Measurements from ENCODE around the gene ZBP1.

ZBP1 gene

DNA sequence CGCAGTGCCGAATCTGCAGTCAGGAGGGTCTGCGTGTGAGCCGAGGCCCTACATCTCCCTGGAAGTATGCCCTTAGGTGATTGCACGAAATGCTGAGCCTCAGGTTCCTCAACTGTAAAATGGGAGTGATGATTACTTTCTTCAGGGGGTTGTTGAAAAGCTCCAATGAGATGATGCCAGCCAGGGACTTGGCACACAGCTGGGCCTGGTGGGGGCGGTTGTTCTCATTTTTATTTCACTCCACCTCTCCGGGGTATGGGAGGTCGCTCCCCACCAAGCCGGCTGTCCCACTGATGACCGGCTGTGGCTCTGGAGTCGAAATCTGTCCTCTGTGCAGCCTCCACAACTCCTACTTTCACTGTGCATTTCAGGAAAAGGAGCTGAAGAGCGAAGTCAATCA, 51.3 kb downstream of the ZBP1 start:
- Histone ChIP-seq H3K79me1 (ENCODE audit: low read length) (no peaks in the 10 kb centered on the region), H3K14ac (ENCODE audit: low read length) (no peak overlapping the region), H3K79me2 (ENCODE audit: control insufficient read depth, insufficient read depth, low read length, poor library complexity) (no peaks in the 10 kb centered on the region), H3K4me1 (ENCODE audit: control insufficient read depth in 1 of 2, insufficient read depth in 2 of 2, low read length in 2 of 2) (no peaks in the 10 kb centered on the region), H4K8ac (ENCODE audit: low read depth, low read length) (no peak overlapping the region), H3K27me3 (ENCODE audit: insufficient read depth, low read length) (no peaks in the 10 kb centered on the region), H3K9me3 (ENCODE audit: insufficient read depth, low read depth, low read length) (no peaks in the 10 kb centered on the region), H2AFZ (ENCODE audit: insufficient read depth, low read length, poor library complexity) (no peak overlapping the region), H2BK5ac (ENCODE audit: low read depth, low read length, poor library complexity) (no peak overlapping the region), H3K36me3 (ENCODE audit: control insufficient read depth in 1 of 2, insufficient read depth in 2 of 2, low read length in 2 of 2) (no peaks in the 10 kb centered on the region), H2BK120ac (ENCODE audit: insufficient read depth, low read length, poor library complexity) (no peak overlapping the region), H3K9ac (ENCODE audit: low read length) (no peak overlapping the region), H4K12ac (ENCODE audit: low read depth, low read length) (no peak overlapping the region), H3K4me3 (ENCODE audit: low read depth, low read length) (no peak overlapping the region), H3K23ac (ENCODE audit: low read length) (no peak overlapping the region), H3K18ac (ENCODE audit: low read length) (no peak overlapping the region), H2BK12ac (ENCODE audit: low read length) (no peak overlapping the region), H3K27ac (ENCODE audit: low read depth, low read length) (no peak overlapping the region), H3K4ac (ENCODE audit: low read depth, low read length) (no peak overlapping the region), H2AK5ac (ENCODE audit: low read length) (no peak overlapping the region), H3K4me2 (ENCODE audit: low read length) (no peak overlapping the region), H4K91ac (ENCODE audit: low read depth, low read length) (no peak overlapping the region)
- no peak for DNase-seq
- WGBS (ENCODE audit: extremely low coverage, insufficient coverage, insufficient read length): no CpG with 5 or more reads among the region's 12 CpGs

DNA sequence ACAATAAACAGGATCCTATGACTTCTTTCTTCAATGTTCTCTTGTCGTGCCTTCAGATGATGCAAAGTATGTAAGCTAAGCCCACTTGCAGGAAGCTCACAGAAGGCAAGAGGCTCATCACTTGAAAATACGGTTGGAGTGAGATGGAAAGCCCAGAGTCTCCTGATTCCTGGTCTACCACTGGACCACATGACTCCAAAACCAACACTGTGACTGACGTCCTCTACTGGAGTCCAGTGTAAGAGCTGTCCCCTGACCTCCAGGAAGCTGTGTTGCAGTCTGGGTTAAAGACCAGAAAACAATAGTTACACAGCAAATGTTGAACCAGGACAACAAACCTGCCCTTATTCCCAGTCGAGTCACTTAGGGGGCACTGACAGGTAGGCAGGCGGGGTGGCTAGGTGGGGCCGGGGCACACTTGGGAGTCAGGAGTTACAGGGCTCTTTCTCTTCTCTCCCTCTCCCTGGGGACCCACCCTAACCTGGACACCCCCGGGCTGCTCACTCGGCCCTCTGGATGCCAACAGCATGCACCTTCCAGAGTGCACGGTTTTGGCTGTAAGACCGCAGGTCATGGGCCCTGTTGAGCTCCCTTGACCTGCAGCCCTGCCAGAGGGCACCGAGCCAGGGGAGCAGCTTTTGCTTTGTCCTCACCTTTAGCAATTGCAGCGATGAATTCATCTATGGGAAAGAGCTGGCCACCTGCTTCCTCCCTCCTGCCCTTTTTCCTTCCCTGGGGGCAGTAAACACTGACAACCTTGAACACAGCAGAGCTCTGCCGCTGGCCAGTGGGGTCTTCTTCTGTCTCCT, 51.9 kb downstream of the ZBP1 start:
- no peak for DNase-seq
- H3K23ac ChIP-seq (ENCODE audit: low read length): no peak overlapping the region
- H3K4me2 ChIP-seq (ENCODE audit: low read length): no peak overlapping the region
- H2BK5ac ChIP-seq (ENCODE audit: low read depth, low read length, poor library complexity): no peak overlapping the region
- H3K79me2 ChIP-seq (ENCODE audit: control insufficient read depth, insufficient read depth, low read length, poor library complexity): no peaks in the 10 kb centered on the region
- no peak overlapping the region for H3K4me3 ChIP-seq (ENCODE audit: low read depth, low read length)
- no peaks in the 10 kb centered on the region for H3K27me3 ChIP-seq (ENCODE audit: insufficient read depth, low read length)
- no peak overlapping the region for H3K18ac ChIP-seq (ENCODE audit: low read length)
- no peak overlapping the region for H4K91ac ChIP-seq (ENCODE audit: low read depth, low read length)
- no peaks in the 10 kb centered on the region for H3K9me3 ChIP-seq (ENCODE audit: insufficient read depth, low read depth, low read length)
- H3K36me3 ChIP-seq (ENCODE audit: control insufficient read depth in 1 of 2, insufficient read depth in 2 of 2, low read length in 2 of 2): no peaks in the 10 kb centered on the region
- H3K4ac ChIP-seq (ENCODE audit: low read depth, low read length): no peak overlapping the region
- no peak overlapping the region for H3K14ac ChIP-seq (ENCODE audit: low read length)
- no peak overlapping the region for H2AK5ac ChIP-seq (ENCODE audit: low read length)
- H3K79me1 ChIP-seq (ENCODE audit: low read length): no peaks in the 10 kb centered on the region
- no peak overlapping the region for H2BK120ac ChIP-seq (ENCODE audit: insufficient read depth, low read length, poor library complexity)
- H4K8ac ChIP-seq (ENCODE audit: low read depth, low read length): no peak overlapping the region
- H2BK12ac ChIP-seq (ENCODE audit: low read length): no peak overlapping the region
- no CpG with 5 or more reads among the region's 13 CpGs for WGBS (ENCODE audit: extremely low coverage, insufficient coverage, insufficient read length)
- no peak overlapping the region for H4K12ac ChIP-seq (ENCODE audit: low read depth, low read length)
- H3K9ac ChIP-seq (ENCODE audit: low read length): no peak overlapping the region
- no peak overlapping the region for H2AFZ ChIP-seq (ENCODE audit: insufficient read depth, low read length, poor library complexity)
- no peaks in the 10 kb centered on the region for H3K4me1 ChIP-seq (ENCODE audit: control insufficient read depth in 1 of 2, insufficient read depth in 2 of 2, low read length in 2 of 2)
- H3K27ac ChIP-seq (ENCODE audit: low read depth, low read length): no peak overlapping the region

DNA sequence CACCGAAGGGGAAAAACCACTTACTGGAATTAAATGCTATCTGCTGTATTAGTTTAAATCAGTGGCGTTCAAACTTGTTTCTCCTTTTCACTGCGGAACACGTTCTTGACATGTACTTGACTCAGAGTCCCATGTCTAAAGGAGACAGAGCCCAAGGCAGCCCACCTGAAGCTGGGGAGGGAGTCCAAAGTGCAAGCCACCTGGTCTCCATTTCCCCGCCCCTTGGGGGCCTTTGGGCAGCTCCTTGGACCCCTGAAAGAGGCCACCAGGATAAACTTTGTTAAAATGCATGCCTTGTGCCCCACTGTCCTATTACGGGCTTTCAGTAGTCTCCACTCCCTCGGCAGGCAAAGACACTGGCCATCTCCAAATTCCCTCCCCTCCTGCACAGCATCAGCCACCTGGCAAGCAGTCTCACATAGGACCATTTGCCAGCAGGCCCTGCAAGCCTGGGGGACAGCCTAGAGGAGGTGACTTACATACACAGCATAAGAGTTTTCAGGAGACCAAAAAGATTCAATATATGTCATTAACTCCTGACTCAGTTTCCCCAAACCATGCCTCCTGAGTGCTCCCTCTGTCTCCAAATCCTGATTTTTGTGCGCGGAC, 52.7 kb downstream of the ZBP1 start:
- Histone ChIP-seq H3K4me1 (ENCODE audit: control insufficient read depth in 1 of 2, insufficient read depth in 2 of 2, low read length in 2 of 2) (no peaks in the 10 kb centered on the region), H2AK5ac (ENCODE audit: low read length) (no peak overlapping the region), H2BK5ac (ENCODE audit: low read depth, low read length, poor library complexity) (no peak overlapping the region), H3K27me3 (ENCODE audit: insufficient read depth, low read length) (no peaks in the 10 kb centered on the region), H3K14ac (ENCODE audit: low read length) (no peak overlapping the region), H4K12ac (ENCODE audit: low read depth, low read length) (no peak overlapping the region), H2AFZ (ENCODE audit: insufficient read depth, low read length, poor library complexity) (no peak overlapping the region), H3K18ac (ENCODE audit: low read length) (no peak overlapping the region), H3K9ac (ENCODE audit: low read length) (no peak overlapping the region), H4K8ac (ENCODE audit: low read depth, low read length) (no peak overlapping the region), H3K36me3 (ENCODE audit: control insufficient read depth in 1 of 2, insufficient read depth in 2 of 2, low read length in 2 of 2) (no peaks in the 10 kb centered on the region), H3K9me3 (ENCODE audit: insufficient read depth, low read depth, low read length) (no peaks in the 10 kb centered on the region), H2BK12ac (ENCODE audit: low read length) (no peak overlapping the region), H2BK120ac (ENCODE audit: insufficient read depth, low read length, poor library complexity) (no peak overlapping the region), H3K4me2 (ENCODE audit: low read length) (no peak overlapping the region), H3K4me3 (ENCODE audit: low read depth, low read length) (no peak overlapping the region), H3K23ac (ENCODE audit: low read length) (no peak overlapping the region), H4K91ac (ENCODE audit: low read depth, low read length) (no peak overlapping the region), H3K4ac (ENCODE audit: low read depth, low read length) (no peak overlapping the region), H3K79me2 (ENCODE audit: control insufficient read depth, insufficient read depth, low read length, poor library complexity) (no peaks in the 10 kb centered on the region), H3K79me1 (ENCODE audit: low read length) (no peaks in the 10 kb centered on the region), H3K27ac (ENCODE audit: low read depth, low read length) (no peak overlapping the region)
- no peak for DNase-seq
- no CpG with 5 or more reads among the region's 9 CpGs for WGBS (ENCODE audit: extremely low coverage, insufficient coverage, insufficient read length)

DNA sequence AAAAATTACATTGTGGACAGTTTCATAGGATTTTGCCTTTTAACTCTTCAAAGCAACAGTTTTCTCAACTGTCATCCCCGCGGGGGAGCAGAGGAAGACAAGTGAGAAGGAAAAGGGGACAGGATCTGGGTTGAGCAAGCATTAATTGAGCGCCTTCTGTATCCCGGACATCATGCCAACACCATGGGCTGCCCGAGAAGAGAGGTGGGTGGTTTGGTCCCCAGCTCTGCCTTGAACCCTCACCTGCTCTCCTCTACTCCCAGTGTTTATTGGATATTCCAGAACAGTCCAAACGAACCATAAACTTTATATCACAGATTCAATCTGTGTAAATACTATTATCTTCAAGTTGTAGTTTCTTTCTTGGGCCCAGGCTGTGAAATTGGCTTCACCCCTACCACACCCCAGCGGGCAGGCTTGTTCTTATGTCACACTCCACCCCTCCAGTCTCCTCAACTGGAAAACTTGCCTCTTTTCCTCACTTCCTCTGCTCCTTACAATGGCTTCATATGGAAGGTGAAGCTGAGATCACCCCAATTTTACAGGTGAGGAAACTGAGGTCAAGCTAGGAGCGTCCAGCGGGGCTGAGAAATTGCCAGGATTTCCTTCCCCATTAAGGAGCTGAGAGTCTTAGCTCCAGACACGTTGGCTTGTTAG, 53.3 kb downstream of the ZBP1 start:
- H3K14ac ChIP-seq (ENCODE audit: low read length): no peak overlapping the region
- no peaks in the 10 kb centered on the region for H3K36me3 ChIP-seq (ENCODE audit: control insufficient read depth in 1 of 2, insufficient read depth in 2 of 2, low read length in 2 of 2)
- no peaks in the 10 kb centered on the region for H3K79me1 ChIP-seq (ENCODE audit: low read length)
- no CpG with 5 or more reads among the region's 10 CpGs for WGBS (ENCODE audit: extremely low coverage, insufficient coverage, insufficient read length)
- H4K91ac ChIP-seq (ENCODE audit: low read depth, low read length): no peak overlapping the region
- no peak overlapping the region for H3K4me2 ChIP-seq (ENCODE audit: low read length)
- H2BK120ac ChIP-seq (ENCODE audit: insufficient read depth, low read length, poor library complexity): no peak overlapping the region
- H4K12ac ChIP-seq (ENCODE audit: low read depth, low read length): no peak overlapping the region
- no peaks in the 10 kb centered on the region for H3K79me2 ChIP-seq (ENCODE audit: control insufficient read depth, insufficient read depth, low read length, poor library complexity)
- no peak overlapping the region for H2AFZ ChIP-seq (ENCODE audit: insufficient read depth, low read length, poor library complexity)
- no peak overlapping the region for H2BK12ac ChIP-seq (ENCODE audit: low read length)
- DNase-seq: no peak
- H3K18ac ChIP-seq (ENCODE audit: low read length): no peak overlapping the region
- no peak overlapping the region for H3K4me3 ChIP-seq (ENCODE audit: low read depth, low read length)
- no peak overlapping the region for H3K27ac ChIP-seq (ENCODE audit: low read depth, low read length)
- no peak overlapping the region for H3K4ac ChIP-seq (ENCODE audit: low read depth, low read length)
- no peaks in the 10 kb centered on the region for H3K9me3 ChIP-seq (ENCODE audit: insufficient read depth, low read depth, low read length)
- H2BK5ac ChIP-seq (ENCODE audit: low read depth, low read length, poor library complexity): no peak overlapping the region
- H4K8ac ChIP-seq (ENCODE audit: low read depth, low read length): no peak overlapping the region
- no peaks in the 10 kb centered on the region for H3K27me3 ChIP-seq (ENCODE audit: insufficient read depth, low read length)
- H2AK5ac ChIP-seq (ENCODE audit: low read length): no peak overlapping the region
- no peak overlapping the region for H3K23ac ChIP-seq (ENCODE audit: low read length)
- no peaks in the 10 kb centered on the region for H3K4me1 ChIP-seq (ENCODE audit: control insufficient read depth in 1 of 2, insufficient read depth in 2 of 2, low read length in 2 of 2)
- no peak overlapping the region for H3K9ac ChIP-seq (ENCODE audit: low read length)

Measured in trophoblast cell (in vitro differentiated cells and primary cell).